Measurements from ENCODE around the gene CBFA2T3. TPM values are rescaled to one million over a fixed set of nuclear protein-coding genes. Genes with fewer than 3 reads are reported as not detected.
A peak's percentile ranks its signal among the peaks of the same experiment; 100 is the strongest.

CBFA2T3 gene
- total and polyA plus RNA-seq, 2 of the 8 experiments (the other 6 are each of a cell fraction or from before 2014, with no cell fraction given), result 0.51 to 1.3 TPM

- no peaks in the 10 kb centered on the region for H3K79me2 ChIP-seq (ENCODE audit: control insufficient read depth in 1 of 2, insufficient read depth in 2 of 2, low read length in 2 of 2)
- H3K27ac ChIP-seq (ENCODE audit: low read depth, low read length), result no peak overlapping the region
- H4K20me1 ChIP-seq (replicated peaks in 1 of 2; ENCODE audit: control insufficient read depth in 1 of 2, insufficient read depth in 2 of 2, low read length in 2 of 2), result no peaks in the 10 kb centered on the region
- DNase-seq (ENCODE audit: low read depth in 1 of 2, low spot score in 2 of 2), result no peak
- H2BK15ac ChIP-seq (ENCODE audit: low read length), result no peak overlapping the region
- no peaks in the 10 kb centered on the region for H3K79me1 ChIP-seq (ENCODE audit: low read depth, low read length)
- H2AFZ ChIP-seq (ENCODE audit: low read length), result no peak overlapping the region
- no peak overlapping the region for H4K8ac ChIP-seq (ENCODE audit: extremely low read depth, insufficient read depth, low read length)
- H3K9me3 ChIP-seq (ENCODE audit: insufficient read depth in 2 of 2, low read depth in 1 of 2, low read length in 1 of 2), result 0 out of 4 replicates have a peak, but pooled peaks cover 0 to under 1% of the 10 kb centered on the region in 2 experiments
- H3K4ac ChIP-seq (replicated peaks; ENCODE audit: insufficient read length, low read depth, low read length), result peak overlapping the region; percentile 38
- no peak overlapping the region for H3K14ac ChIP-seq (ENCODE audit: insufficient read length)
- 92% methylated on average over 19 of the region's 19 CpGs; no CpG with 5 or more reads in 1 of the 2 experiments for WGBS, 2 experiments (ENCODE audit: extremely low coverage in 1 of 2, insufficient coverage in 1 of 2, insufficient read length in 1 of 2, insufficient replicate concordance in 2 of 2, low coverage in 1 of 2, low lambda C conversion rate in 2 of 2, missing lambda C conversion rate in 1 of 2)
- no peak overlapping the region for H4K5ac ChIP-seq (ENCODE audit: insufficient read length, low read depth, low read length)
- H2AK5ac ChIP-seq (ENCODE audit: low read depth, low read length), result no peak overlapping the region
- no peak overlapping the region for H2BK20ac ChIP-seq (ENCODE audit: low read length)
- CTCF ChIA-PET (ENCODE audit: partially characterized antibody), result interaction anchor here (1.8 kb wide), 1 partner anchor 175 kb away, joined by 7 read pairs; no protein-coding TSS in a partner anchor
- H3K18ac ChIP-seq (ENCODE audit: extremely low read depth, low read length), result no peak overlapping the region
- no peak overlapping the region for H2BK5ac ChIP-seq (ENCODE audit: low read depth, low read length)
- H2BK120ac ChIP-seq (replicated peaks; ENCODE audit: low read depth, low read length), result no peak overlapping the region
- H3K4me2 ChIP-seq (ENCODE audit: insufficient read depth in 1 of 2, low read depth in 2 of 2, low read length in 2 of 2), result no peak overlapping the region
- H2BK12ac ChIP-seq (ENCODE audit: low read depth, low read length), result no peak overlapping the region
- H3K4me3 ChIP-seq (ENCODE audit: extremely low read depth in 1 of 4, insufficient read depth in 2 of 4, low read depth in 3 of 4, low read length in 4 of 4), result no peak overlapping the region
- H4K91ac ChIP-seq (replicated peaks; ENCODE audit: insufficient read length, low read length), result peak overlapping the region; percentile 6
- peaks cover 0 to 14% (median 11%) of the 10 kb centered on the region in 4 experiments; a peak in 6 of 7 replicates for H3K4me1 ChIP-seq (replicated peaks in 1 of 4; ENCODE audit: control insufficient read depth in 3 of 4, insufficient read depth in 4 of 4, low read length in 3 of 4)
- H3K9ac ChIP-seq (replicated peaks in 1 of 4; ENCODE audit: extremely low read depth in 1 of 4, low read depth in 3 of 4, low read length in 3 of 4), result no peak overlapping the region
- no peak overlapping the region for H3K56ac ChIP-seq (replicated peaks; ENCODE audit: insufficient read length, low read depth, low read length)
- POLR2A ChIA-PET (ENCODE audit: partially characterized antibody), result no interaction called here
- no peak overlapping the region for H3K23ac ChIP-seq (ENCODE audit: insufficient read length)
- FAIRE-seq, result no peak
- H3K23me2 ChIP-seq (ENCODE audit: low read depth, low read length), result no peaks in the 10 kb centered on the region
- H3K27me3 ChIP-seq (replicated peaks in 1 of 4; ENCODE audit: control insufficient read depth in 3 of 4, extremely low read depth in 1 of 4, insufficient read depth in 3 of 4, low read length in 3 of 4), result no peaks in the 10 kb centered on the region; a peak in 1 of 7 replicates
- H3K36me3 ChIP-seq (ENCODE audit: control insufficient read depth in 2 of 4, insufficient read depth in 4 of 4, low read length in 3 of 4), result no peaks in the 10 kb centered on the region
Measured at GRCh38 chr16:88991813-88992350, 14.9 kb upstream of the CBFA2T3 start.
